ENCODE results near the gene CAMK1D.
A peak's percentile ranks its signal among the peaks of the same experiment; 100 is the strongest.
"Not testable (repeated sequence)": the region's sequence is repeated elsewhere in the genome, so short reads cannot be mapped to it uniquely, and the experiment has no call there.

Gene CAMK1D

GRCh38 chr10:12348870-12349628 lies at the start of gene CAMK1D:
Gene CAMK1D, plus strand, starts transcription at chr10:12349547.
- peak; percentile 49 for DNase-seq

- DNase-seq = not testable (repeated sequence)
Observed at GRCh38 chr10:12301036-12301435, 48.3 kb upstream of the CAMK1D start.

GRCh38 chr10:12308057-12308456 lies 41.3 kb upstream of the CAMK1D start:
- no peak for DNase-seq

DNA sequence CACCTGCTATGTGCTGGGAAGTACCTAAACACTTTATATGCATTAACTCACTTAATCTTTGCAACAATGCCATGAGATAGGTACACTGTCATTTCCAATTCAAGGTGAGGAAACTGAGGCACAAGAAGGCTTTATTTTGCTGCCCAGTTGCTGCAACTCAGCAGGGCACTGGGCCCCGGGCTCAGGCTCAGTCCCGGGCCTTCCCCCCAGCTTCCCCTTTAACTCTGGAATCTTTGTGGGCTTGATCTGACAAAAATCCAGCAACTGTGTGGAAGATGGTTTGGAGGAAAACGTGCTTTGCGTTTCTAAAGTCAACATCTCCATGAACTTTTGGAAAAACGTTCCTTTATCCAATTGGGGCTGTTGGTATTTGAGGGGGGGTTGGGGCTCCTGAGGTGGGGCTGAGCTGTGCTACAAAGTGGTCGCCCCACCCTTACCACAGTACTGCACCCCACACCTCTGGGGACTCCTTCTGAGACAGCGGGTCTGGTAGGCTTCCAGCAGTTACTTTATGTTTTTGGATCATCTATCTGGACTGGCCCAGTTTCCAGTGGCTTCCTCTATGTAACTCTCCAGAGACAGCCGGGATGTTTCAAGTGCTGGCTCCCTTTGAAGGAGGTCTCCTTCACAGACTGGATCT lies 40.5 kb upstream of the CAMK1D start:
- no peak for DNase-seq

DNA sequence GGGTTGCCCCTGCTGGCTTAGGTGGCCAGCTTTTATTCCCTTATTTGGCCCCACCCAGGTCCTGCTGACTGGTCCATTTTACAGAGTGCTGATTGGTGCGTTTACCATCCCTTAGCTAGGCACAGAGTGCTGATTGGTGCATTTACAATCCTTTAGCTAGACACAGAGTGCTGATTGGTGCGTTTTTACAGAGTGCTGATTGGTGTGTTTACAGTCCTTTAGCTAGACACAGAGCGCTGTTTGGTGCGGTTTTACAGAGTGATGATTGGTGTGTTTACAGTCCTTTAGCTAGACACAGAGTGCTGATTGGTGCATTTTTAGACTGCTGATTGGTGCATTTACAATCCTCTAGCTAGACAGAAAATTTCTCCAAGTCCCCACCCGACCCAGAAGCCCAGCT lies 39.6 kb upstream of the CAMK1D start:
- not testable (repeated sequence) for DNase-seq

- DNase-seq = no peak
Observed at GRCh38 chr10:12314836-12315235, 34.5 kb upstream of the CAMK1D start.

DNA sequence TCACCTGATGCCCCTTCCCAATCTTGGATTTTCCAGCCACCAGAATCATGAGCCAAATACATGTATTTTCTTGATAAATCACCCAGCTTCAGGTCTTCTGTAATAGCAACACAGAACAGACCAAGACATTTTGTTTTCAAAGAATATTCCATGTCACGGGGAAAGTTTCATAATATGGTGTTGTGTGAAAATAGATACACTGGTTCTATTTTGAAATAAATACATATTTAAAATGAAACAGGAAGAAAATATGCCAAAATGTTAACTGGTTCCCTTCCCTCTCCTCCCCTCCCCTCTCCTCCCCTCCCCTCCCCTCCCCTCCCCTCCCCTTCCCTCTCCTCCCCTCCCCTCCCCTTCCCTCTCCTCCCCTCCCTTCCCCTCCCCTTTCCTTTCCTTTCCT lies 30.3 kb upstream of the CAMK1D start:
- no peak for DNase-seq

- DNase-seq = no peak
Observed at GRCh38 chr10:12320892-12321291, 28.5 kb upstream of the CAMK1D start.

GRCh38 chr10:12321641-12322040 lies 27.7 kb upstream of the CAMK1D start:
- DNase-seq = no peak

GRCh38 chr10:12322583-12323131 lies 26.7 kb upstream of the CAMK1D start:
- DNase-seq = no peak

DNA sequence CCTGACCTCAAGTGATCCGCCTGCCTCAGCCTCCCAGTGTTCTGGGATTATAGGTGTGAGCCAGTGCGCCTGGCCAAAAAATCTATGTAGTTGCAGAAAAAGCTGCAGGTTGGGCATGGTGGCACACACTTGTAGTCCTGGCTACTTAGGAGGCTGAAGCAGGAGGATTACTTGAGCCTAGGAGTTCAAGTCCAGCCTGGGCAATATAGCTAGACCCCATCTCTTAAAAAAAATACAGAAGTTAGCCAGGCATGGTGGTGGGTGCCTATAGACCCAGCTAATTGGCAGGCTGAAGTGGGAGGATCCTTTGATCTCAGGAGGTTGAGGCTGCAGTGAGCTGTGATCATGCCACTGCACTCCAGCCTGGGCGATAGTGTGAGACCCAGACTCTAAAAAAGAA lies 24.8 kb upstream of the CAMK1D start:
- DNase-seq = no peak

DNA sequence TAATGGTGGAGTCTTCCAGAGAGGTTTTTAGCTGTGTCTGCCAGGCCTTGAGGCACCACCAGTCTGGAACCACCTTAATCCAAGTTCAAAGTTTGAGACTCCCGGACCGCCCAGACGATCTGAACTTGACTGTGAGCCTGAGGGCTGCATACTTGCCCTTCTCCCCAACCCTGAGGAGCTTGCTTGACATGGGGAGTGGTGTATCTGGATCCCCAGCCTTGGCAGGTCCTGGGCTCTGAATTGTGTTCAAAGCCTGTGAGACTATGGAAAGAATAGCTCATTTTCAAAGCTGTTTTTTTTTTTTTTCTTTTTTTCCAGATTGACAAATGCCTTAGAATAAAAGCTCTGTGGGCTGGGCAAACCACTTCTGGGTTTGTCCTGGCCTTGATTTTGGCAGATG lies 22.3 kb upstream of the CAMK1D start:
- no peak for DNase-seq

- no peak for DNase-seq
Observed at GRCh38 chr10:12327476-12327875, 21.9 kb upstream of the CAMK1D start.

GRCh38 chr10:12328312-12328711 lies 21.0 kb upstream of the CAMK1D start:
- not testable (repeated sequence) for DNase-seq

DNA sequence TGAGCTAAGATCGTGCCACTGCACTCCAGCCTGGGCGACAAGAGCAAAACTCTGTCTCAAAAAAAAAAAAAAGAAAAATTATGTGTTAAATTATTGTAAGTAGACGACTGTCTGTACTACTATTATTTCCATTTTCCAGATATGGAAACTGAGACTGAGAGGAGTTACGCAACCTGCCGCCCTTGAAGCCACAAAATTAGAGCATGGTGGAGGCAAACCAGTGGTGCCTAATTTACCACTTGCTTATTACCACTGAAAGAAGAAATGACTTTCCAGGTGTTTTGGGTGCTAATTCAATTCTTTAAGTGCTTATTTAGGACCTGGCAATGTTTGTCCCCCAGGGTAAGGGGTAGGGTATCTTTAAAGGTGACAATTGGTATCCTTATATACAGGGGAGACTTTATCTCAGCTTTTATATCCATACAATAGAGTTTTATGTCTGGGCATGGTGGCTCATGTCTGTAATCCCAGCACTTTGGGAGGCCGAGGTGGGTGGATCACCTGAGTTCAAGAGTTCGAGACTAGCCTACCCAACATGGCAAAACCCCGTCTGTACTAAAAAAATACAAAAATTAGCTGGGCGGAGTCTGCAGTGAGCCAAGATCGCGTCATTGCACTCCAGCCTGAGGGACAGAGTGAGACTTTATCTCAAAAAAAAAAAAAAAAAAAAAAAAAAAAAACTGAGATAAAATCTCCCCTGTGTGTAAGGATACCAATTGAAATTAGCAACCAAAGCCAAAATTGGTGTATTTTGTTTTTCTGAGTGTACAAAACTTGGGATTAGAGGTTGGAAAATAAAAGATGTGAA lies 16.6 kb upstream of the CAMK1D start:
- no peak for DNase-seq

DNA sequence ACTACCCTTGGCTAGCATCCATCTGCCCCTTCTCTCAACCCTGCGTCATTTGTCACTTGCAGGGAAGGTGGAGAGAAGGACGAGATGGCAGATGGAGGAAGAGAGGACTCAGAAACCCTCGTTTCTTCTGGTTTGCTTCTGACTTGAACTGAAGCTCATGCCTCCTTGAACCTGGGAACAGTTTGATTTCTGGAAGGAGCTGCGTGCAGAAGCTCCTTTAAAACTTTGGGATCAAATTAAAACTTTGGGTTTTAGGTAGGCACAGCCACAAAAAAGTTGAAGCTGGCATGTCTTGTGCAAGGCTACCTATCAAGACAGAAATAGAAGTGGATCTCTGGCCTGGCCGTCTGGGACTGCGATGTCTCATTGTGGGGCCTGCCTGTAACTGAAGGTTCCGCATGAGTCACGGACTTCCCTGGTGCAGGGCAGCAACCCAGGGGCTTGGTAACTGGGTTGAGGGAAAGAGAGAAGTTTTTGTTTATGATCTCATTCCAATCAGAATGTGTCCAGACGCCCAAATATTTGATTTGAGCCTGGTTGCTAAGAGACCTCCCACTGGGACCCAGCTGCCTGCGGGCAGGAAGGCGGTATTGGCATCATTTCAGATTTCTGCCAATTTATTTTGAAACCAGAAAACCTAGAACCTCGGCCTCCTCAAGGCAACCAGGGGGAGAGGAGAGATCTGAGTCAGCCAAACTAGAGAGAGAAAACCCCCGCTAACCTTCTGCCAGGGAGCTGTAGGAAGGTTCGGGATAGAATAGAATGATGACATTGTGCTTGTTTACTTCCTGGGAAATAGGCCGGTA lies 15.8 kb upstream of the CAMK1D start:
- DNase-seq = no peak

DNA sequence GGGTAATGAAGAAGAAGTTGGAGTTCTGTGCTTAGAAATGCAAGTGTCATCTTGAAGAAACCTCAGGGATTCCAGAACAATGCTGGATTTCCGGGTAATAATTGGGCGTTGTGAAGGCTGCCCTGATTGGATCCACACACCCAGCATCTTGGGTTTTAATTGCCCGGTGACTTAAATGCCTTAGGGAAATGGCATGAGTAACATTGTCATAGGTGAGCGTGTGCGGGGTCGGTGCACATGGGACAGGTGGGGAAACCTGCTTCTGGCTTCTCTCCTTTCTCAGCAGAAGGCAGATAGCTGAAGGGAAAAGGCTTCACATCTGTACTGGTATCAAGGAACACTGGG lies 15.2 kb upstream of the CAMK1D start:
- DNase-seq = no peak

GRCh38 chr10:12335169-12335568 lies 14.2 kb upstream of the CAMK1D start:
- DNase-seq = not testable (repeated sequence)

DNA sequence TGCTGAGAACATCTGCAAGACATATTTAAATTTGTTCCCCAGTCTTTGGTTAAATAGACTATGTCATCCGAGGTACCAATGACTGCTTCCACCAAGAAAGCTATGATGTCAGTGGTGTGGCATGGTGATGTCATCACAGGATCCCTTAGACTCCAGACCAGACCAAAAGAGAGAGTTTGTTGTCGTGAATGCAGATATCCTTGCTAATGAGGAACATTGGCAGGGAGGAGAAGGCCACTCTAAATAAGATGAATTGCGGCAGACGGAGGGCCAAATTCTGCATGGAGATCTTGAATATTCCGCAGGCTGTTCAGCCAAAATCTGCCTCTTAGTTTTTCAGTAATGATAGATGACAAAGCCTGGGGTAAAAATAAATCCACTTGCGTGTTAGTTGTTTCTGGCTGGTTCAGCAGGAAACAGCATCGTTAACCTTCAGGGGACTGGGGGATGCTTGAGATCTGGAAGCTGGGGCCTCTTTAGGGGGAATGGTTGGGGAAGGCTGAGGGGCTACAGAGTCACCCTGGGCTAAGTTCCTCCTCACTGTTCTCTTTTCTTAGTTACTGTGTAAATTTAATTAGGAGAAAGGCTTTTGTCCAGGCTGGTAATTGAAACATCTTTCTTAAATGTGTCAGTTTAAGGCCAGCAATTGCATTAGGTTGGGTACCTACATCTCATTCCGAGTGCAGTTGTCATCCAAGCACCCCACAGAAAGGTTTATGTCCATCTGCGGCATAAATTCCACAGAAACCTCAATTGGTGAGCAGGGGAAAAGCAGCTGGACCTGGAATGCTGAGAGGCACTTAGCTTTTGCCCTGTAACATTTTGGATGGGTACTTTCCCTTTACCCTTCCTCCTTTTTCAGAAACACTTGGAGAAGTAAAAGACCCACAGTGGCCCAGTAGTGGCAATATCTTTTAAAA lies 11.6 kb upstream of the CAMK1D start:
- no peak for DNase-seq

DNA sequence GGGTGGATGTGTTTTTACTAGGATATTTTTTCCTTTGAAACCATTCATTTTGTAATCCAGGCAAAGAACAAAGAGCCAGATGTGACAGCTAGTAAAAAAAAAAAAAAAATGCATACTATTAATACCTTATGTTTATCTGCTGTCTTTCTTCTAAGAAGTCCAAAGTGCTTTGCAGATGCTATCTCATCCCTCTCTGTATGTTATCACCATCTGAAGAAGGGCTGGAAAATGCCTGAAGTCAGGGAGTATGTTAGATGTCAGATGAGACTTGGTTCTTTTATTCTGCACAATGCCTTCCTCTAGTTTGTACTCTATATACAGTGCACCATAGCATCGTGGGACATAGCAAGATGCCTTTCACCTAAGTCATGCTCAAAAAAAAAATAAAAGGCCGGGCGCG lies 10.4 kb upstream of the CAMK1D start:
- no peak for DNase-seq

DNA sequence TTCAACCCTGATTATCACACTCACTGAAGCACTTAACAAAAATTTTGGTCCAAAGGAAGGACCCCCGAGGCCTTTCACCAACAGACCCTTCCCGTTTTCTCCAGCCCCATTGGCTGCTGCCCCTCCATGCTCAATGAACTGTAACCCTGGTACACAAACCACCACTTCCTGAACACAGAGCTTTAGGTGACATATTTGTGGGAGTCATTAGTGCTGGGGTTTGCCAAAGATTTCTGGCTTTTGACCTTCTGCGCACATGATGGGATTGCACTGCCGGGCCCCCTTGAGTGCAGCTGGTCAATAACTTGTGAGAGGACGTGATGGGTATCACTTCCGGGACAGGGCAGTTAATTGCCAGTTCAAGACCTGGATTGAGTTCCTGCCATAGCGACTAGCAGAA lies 9.0 kb upstream of the CAMK1D start:
- no peak for DNase-seq

GRCh38 chr10:12340937-12341336 lies 8.4 kb upstream of the CAMK1D start:
- DNase-seq = no peak
